ENCODE measurements around the gene PTCSC3.

DNA sequence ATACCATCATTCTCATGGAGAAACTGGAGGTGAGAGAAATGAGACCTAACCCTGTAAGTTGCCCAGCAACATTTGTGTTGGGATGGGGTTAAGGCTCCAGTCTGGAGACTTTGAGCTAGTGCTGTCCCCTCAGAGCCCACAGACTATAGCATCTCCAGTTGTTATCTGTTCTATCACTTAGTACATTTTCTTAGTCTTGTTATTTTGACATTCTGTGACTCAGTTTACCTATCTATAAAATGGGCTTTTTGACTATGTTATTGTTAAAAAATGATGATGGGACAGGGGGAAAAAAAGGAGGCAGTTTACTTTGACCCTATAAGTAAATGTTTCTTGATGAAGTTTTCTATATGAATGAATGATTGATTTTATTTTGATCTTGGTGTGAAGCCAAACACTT lies 45.8 kb upstream of the PTCSC3 start:
- TF ChIP-seq L3MBTL2 (conservative IDR thresholded peaks at IDR 0.05) (no peak), FOXA1 (IDR thresholded peaks at IDR 0.05) (no peak), ELF4 (IDR thresholded peaks at IDR 0.05) (no peak), SP1 (IDR thresholded peaks at IDR 0.05) (no peak)
- TF ChIP-seq, protein P1, sequence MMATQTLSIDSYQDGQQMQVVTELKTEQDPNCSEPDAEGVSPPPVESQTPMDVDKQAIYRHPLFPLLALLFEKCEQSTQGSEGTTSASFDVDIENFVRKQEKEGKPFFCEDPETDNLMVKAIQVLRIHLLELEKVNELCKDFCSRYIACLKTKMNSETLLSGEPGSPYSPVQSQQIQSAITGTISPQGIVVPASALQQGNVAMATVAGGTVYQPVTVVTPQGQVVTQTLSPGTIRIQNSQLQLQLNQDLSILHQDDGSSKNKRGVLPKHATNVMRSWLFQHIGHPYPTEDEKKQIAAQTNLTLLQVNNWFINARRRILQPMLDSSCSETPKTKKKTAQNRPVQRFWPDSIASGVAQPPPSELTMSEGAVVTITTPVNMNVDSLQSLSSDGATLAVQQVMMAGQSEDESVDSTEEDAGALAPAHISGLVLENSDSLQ (IDR thresholded peaks at IDR 0.05): no peak

All from HEK293T (cell line).